WERI-Rb-1 (cell line): ENCODE results near the gene RACK1.
"Not testable (repeated sequence)": the region's sequence is repeated elsewhere in the genome, so short reads cannot be mapped to it uniquely, and the experiment has no call there.

ENCODE experiments used
- DNase-seq: peaks from one replicate; pipeline ENCODE4 v3.0.0-alpha.2; 2020
- H3K27ac ChIP-seq: fragments of 250-450 bp; sonication (Bioruptor Pico); 2 replicates; pipeline ENCODE4 v1.5.1; 2020; ENCODE audit warnings: mild to moderate bottlenecking, moderate library complexity
- H3K27me3 ChIP-seq: fragments of 250-450 bp; sonication (Bioruptor Pico); 2 replicates; pipeline ENCODE4 v1.5.1; 2021; ENCODE audit warnings: mild to moderate bottlenecking, low read depth, moderate library complexity; ENCODE audit not compliant: insufficient read depth, severe bottlenecking
- H3K36me3 ChIP-seq: fragments of 250-450 bp; sonication (Bioruptor Pico); 2 replicates; pipeline ENCODE4 v1.5.1; 2020; ENCODE audit warnings: mild to moderate bottlenecking, moderate library complexity
- H3K4me3 ChIP-seq: 2 replicates; pipeline ENCODE4 v1.5.1; 2011; ENCODE audit warnings: low read depth, mild to moderate bottlenecking, control low read depth, low read length
- H3K9me3 ChIP-seq: fragments of 250-450 bp; sonication (Bioruptor Pico); 2 replicates; pipeline ENCODE4 v1.5.1; 2021; ENCODE audit warnings: mild to moderate bottlenecking, moderate library complexity; ENCODE audit not compliant: severe bottlenecking
- CTCF ChIP-seq: IDR thresholded peaks from 2 replicates; pipeline ENCODE4 v1.5.1; 2011; ENCODE audit warnings: low read depth, mild to moderate bottlenecking, control low read depth, inconsistent platforms, low read length

RACK1 gene

DNA sequence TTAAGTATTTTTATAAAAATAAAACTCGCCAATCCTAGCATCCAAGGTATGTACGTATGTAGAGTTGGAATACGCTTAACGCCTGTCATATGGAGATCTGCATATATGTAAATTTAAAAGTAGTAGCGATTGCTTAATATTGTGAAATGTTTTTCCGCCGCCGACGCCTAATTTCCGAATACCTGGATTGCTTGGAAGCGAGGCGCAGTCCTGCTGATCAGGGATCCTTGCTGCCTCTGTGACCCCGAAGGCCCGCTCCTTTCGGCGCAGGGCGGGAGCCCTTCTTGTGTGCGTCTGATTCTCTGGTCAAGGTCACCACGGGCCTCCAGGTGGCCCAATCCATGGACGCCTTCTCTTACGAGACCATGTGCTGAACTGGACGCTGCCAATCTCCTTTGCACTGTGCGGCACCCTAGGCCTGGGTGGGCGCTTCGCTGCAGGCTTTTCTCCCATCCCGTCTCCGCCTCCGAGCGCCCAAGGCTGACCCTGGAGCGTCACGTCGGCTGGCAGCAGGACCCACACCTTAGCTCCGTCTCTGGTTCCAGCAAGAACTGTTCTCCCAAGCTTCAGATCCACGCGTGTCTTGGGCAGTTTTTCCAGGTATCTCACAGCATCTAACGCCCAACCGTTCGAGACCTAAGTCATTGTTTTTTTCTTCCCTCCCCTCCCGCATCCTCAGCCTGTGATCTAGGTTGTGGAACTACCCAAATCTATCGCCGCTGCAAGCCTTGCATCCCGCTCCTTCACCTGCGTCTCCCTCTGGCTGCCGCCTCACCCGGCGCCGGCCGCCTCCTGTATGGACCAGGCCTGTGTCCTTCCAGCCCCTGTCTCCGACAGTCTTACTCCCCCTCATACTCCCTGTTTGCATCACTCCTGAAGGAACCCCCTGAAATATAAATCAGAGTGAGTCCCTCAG, 24.2 kb downstream of the RACK1 start:
- H3K36me3 ChIP-seq, result no peaks in the 10 kb centered on the region
- H3K27ac ChIP-seq, result no peak overlapping the region
- H3K9me3 ChIP-seq, result no peaks in the 10 kb centered on the region
- H3K27me3 ChIP-seq, result no peaks in the 10 kb centered on the region
- DNase-seq, result no peak
- TF ChIP-seq CTCF, result no peak
- H3K4me3 ChIP-seq, result no peak overlapping the region

DNA sequence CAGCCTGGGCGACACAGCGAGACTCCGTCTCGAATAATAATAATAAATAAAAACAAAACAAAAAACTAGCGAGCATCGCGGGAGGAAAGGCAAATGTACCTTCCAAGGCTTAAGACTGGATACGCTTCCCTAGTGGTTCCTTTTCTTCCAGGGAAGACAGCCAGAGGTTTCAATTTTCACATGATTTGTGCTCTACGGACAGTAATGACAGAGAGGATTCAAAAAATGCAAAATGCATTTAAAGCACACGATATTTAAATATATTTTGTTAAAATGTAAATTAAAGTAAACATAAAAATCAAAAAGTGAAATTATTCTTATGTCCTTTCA, 24.9 kb downstream of the RACK1 start:
- TF ChIP-seq CTCF, result no peak
- no peak for DNase-seq
- Histone ChIP-seq H3K4me3 (no peak overlapping the region), H3K36me3 (no peaks in the 10 kb centered on the region), H3K9me3 (no peaks in the 10 kb centered on the region), H3K27ac (no peak overlapping the region), H3K27me3 (no peaks in the 10 kb centered on the region)

DNA sequence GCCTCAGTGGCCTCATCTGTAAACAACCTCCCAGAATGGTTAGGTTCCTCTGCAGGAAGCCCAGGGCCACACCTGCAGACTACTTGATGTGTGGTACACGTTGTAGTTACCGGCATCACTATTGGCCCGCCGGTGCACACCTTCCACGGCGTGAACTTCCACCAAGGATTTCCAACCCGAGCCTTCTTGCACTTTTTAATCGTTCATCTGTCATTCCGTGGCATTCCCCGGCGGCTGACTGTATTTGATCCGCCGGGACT, 26.0 kb downstream of the RACK1 start:
- DNase-seq, result no peak
- H3K9me3 ChIP-seq, result no peaks in the 10 kb centered on the region
- peak overlapping the region; percentile 54 for H3K4me3 ChIP-seq
- H3K27ac ChIP-seq, result no peak overlapping the region
- no peak for TF ChIP-seq CTCF
- H3K36me3 ChIP-seq, result no peaks in the 10 kb centered on the region
- no peaks in the 10 kb centered on the region for H3K27me3 ChIP-seq

GRCh38 chr5:181217111-181217802, 26.4 kb downstream of the RACK1 start:
- Histone ChIP-seq H3K4me3 (peak overlapping the region; percentile 54), H3K9me3 (no peaks in the 10 kb centered on the region), H3K27me3 (no peaks in the 10 kb centered on the region), H3K27ac (no peak overlapping the region), H3K36me3 (no peaks in the 10 kb centered on the region)
- TF ChIP-seq CTCF, result no peak
- peak; percentile 46 for DNase-seq

DNA sequence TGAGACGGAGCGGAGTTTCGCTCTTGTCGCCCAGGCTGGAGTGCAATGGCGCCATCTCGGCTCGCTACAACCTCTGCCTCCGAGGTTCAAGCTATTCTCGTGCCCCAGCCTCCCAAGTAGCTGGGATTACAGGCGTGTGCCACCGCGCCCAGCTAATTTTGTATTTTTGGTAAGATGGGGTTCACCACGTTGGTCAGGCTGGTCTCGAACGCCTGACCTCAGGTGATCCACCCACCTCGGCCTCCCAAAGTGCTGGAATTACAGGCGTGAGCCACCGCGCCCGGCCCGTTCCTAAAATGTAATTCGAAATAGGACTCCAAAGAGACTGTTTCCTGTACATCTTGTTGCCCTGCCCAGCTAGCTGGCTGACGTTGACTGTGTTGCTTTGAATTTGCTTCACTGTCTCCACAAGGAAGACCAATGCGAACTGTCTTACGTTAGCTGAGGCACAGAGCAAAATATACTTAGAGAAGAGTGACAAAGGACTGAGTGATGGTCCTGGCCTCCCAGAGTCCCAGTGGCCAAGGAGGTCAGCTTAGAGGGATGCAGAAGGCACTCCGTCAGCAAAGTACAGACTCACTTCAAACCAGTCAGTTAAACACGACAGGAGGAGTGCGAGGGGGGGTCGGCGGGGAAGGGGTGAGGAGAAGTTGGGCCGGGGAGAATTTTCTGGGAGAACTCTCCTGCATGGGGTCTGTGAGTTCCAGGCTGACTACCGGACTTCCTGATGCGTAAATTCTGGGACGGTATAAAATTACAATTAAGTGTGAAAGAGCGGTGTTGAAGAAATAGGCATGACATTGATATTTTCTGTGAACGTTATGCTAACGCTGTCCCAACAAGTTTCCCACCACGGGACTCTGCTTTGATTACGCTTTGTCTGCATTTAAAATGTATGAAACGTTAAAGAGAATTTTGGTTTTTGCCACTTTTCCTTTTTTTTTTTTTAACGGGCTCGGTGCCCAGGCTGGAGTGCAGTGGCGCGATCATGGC, 27.4 kb downstream of the RACK1 start:
- H3K9me3 ChIP-seq, result no peaks in the 10 kb centered on the region
- TF ChIP-seq CTCF, result no peak
- no peaks in the 10 kb centered on the region for H3K27me3 ChIP-seq
- no peak overlapping the region for H3K27ac ChIP-seq
- peak overlapping the region; percentile 54 for H3K4me3 ChIP-seq
- H3K36me3 ChIP-seq, result no peaks in the 10 kb centered on the region
- DNase-seq, result no peak

DNA sequence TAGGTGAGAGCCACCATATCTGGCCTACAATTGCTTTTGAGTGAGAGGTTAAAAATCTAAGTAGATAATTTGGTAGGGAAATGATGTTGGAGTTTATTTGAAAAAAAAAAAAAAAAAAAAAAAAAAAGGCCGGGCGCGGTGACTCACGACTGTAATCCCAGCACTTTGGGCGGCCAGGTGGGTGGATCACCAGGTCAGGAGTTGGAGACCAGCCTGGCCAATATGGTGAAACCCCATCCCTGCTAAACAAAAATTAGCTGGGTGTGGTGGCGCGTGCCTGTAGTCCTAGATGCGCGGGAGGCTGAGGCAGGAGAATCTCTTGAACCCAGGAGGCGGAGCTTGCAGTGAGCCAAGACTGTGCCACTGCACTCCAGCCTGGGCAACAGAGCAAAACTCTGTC, 29.5 kb downstream of the RACK1 start:
- not testable (repeated sequence) for H3K9me3 ChIP-seq, H3K27ac ChIP-seq, H3K36me3 ChIP-seq, DNase-seq, H3K27me3 ChIP-seq, H3K4me3 ChIP-seq
